ENCODE measurements around the gene LRRC53. TPM values are rescaled to one million over a fixed set of nuclear protein-coding genes. Genes with fewer than 3 reads are reported as not detected.

The LRRC53 gene
- total and polyA plus RNA-seq, 2 of the 4 experiments (the other 2 are of a cell fraction): not detected

- ChIA-PET POLR2A (ENCODE audit: unreplicated experiment) (no interaction called here), CTCF (no interaction called here)
- 0% methylated on average over 2 of the region's 3 CpGs; no CpG with 5 or more reads in 1 of the 2 experiments for WGBS, 2 experiments (ENCODE audit: extremely low coverage in 2 of 2, insufficient read length in 1 of 2)
- H2BK15ac ChIP-seq (ENCODE audit: low read depth, low read length): no peak overlapping the region
- no peak overlapping the region for H4K8ac ChIP-seq (ENCODE audit: low read depth in 2 of 2, low read length in 2 of 2)
- in situ Hi-C loops (cut with MboI; ENCODE audit: low sequenced_read_pairs) (no loop called here), intact Hi-C loops (cut with micrococcal nuclease) (loop anchor here (10.0 kb wide), 1 partner anchor 186 kb away; no protein-coding TSS in a partner anchor), dilution Hi-C loops (cut with HindIII; ENCODE audit: low sequenced_read_pairs, unreplicated experiment) (no loop called here)
- H2BK5ac ChIP-seq (ENCODE audit: low read depth, low read length, poor library complexity, severe bottlenecking): no peak overlapping the region
- H3K4me2 ChIP-seq (ENCODE audit: low read depth, low read length): no peak overlapping the region
- no peak overlapping the region for H3K4me3 ChIP-seq (ENCODE audit: insufficient read depth, low read depth, low read length)
- no peak overlapping the region for H2AK5ac ChIP-seq (ENCODE audit: low read depth, low read length)
- no peak overlapping the region for H2BK120ac ChIP-seq (ENCODE audit: low read depth, low read length)
- H3K9me1 ChIP-seq (ENCODE audit: insufficient read depth, low read length): no peaks in the 10 kb centered on the region
- no peak overlapping the region for H3K18ac ChIP-seq (ENCODE audit: low read depth, low read length)
- no peak overlapping the region for H2AK9ac ChIP-seq (replicated peaks; ENCODE audit: low read depth, low read length, poor library complexity)
- no peaks in the 10 kb centered on the region for H3K79me1 ChIP-seq (ENCODE audit: low read depth in 1 of 2, low read length in 2 of 2)
- no peak overlapping the region for H3K23ac ChIP-seq (ENCODE audit: low read depth, low read length)
- H3K27ac ChIP-seq (ENCODE audit: insufficient read depth, low read length): no peak overlapping the region
- no TSS peak for BruUV-seq (replicated peaks)
- no peak overlapping the region for H2AFZ ChIP-seq (replicated peaks; ENCODE audit: low read length, poor library complexity)
- ATAC-seq (ENCODE audit: low read depth) (no peak), DNase-seq (no peak)
- no peak overlapping the region for H3K9ac ChIP-seq (ENCODE audit: low read depth, low read length)
- H3K9me3 ChIP-seq (ENCODE audit: control insufficient read depth, insufficient read depth, low read length): no peaks in the 10 kb centered on the region
- TF ChIP-seq POLR2A (IDR thresholded peaks at IDR 0.05; ENCODE audit: low read depth, low read length) (no peak), MXI1 (IDR thresholded peaks at IDR 0.05; ENCODE audit: borderline replicate concordance, low read depth, low read length) (no peak), RCOR1 (IDR thresholded peaks at IDR 0.05; ENCODE audit: insufficient replicate concordance, low read length) (no peak), MAFK (IDR thresholded peaks at IDR 0.05; ENCODE audit: low read depth, low read length) (no peak), RFX5 (IDR thresholded peaks at IDR 0.05; ENCODE audit: low read depth, low read length) (no peak), MAZ (IDR thresholded peaks at IDR 0.05; ENCODE audit: borderline replicate concordance, low read depth, low read length) (no peak), ELK1 (IDR thresholded peaks at IDR 0.05; ENCODE audit: borderline replicate concordance, low read depth, low read length) (no peak), RAD21 (IDR thresholded peaks at IDR 0.05; ENCODE audit: low read length) (no peak), CHD1 (IDR thresholded peaks at IDR 0.05; ENCODE audit: low read depth, low read length) (no peak), FOS (IDR thresholded peaks at IDR 0.05; ENCODE audit: low read depth, low read length) (no peak), CEBPB (IDR thresholded peaks at IDR 0.05; ENCODE audit: low read depth, low read length) (no peak), BHLHE40 (IDR thresholded peaks at IDR 0.05; ENCODE audit: low read depth, low read length) (no peak)
- TF ChIP-seq, protein P1, sequence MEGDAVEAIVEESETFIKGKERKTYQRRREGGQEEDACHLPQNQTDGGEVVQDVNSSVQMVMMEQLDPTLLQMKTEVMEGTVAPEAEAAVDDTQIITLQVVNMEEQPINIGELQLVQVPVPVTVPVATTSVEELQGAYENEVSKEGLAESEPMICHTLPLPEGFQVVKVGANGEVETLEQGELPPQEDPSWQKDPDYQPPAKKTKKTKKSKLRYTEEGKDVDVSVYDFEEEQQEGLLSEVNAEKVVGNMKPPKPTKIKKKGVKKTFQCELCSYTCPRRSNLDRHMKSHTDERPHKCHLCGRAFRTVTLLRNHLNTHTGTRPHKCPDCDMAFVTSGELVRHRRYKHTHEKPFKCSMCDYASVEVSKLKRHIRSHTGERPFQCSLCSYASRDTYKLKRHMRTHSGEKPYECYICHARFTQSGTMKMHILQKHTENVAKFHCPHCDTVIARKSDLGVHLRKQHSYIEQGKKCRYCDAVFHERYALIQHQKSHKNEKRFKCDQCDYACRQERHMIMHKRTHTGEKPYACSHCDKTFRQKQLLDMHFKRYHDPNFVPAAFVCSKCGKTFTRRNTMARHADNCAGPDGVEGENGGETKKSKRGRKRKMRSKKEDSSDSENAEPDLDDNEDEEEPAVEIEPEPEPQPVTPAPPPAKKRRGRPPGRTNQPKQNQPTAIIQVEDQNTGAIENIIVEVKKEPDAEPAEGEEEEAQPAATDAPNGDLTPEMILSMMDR (conservative IDR thresholded peaks at IDR 0.05; ENCODE audit: low read depth, low read length): no peak
- H3K56ac ChIP-seq (ENCODE audit: extremely low read depth, insufficient read depth, low read length): no peak overlapping the region
- no peak overlapping the region for H3K4ac ChIP-seq (ENCODE audit: low read depth, low read length)
- no peaks in the 10 kb centered on the region for H4K20me1 ChIP-seq (ENCODE audit: insufficient read depth, low read length)
- no peak overlapping the region for H4K5ac ChIP-seq (ENCODE audit: low read depth, low read length)
- H3K36me3 ChIP-seq (ENCODE audit: control insufficient read depth, insufficient read depth, low read length): no peaks in the 10 kb centered on the region
- H3K4me1 ChIP-seq (ENCODE audit: control insufficient read depth, insufficient read depth, low read length): no peaks in the 10 kb centered on the region
- no peak overlapping the region for H4K91ac ChIP-seq (ENCODE audit: insufficient read depth, low read depth, low read length)
- no peaks in the 10 kb centered on the region for H3K27me3 ChIP-seq (ENCODE audit: control insufficient read depth, insufficient read depth, low read length)
- H2BK20ac ChIP-seq (ENCODE audit: low read depth, low read length): no peak overlapping the region
- H3K14ac ChIP-seq (replicated peaks; ENCODE audit: low read depth, low read length): no peak overlapping the region
Measured at GRCh38 chr1:74508449-74508848, 4.0 kb downstream of the LRRC53 start.
